Cardiac septum (tissue), 1 donor: ENCODE results near the gene C1QTNF8. TPM values are rescaled to one million over a fixed set of nuclear protein-coding genes. Genes with fewer than 3 reads are reported as not detected.

Source experiments
- DNase-seq: peaks from one replicate; pipeline ENCODE4 v3.0.0-alpha.2; 2020; ENCODE audit warnings: low spot score
- intact Hi-C: fragments of 100-400 bp; cut with DNase I; formaldehyde crosslinking; loops from one replicate; pipeline ENCODE4 v1.14.0; 2022
- total RNA-seq: library from RNA; stranded (reverse); fragmentation: NEBNext Ultra II Directional; extraction: Animal tissue kit (Norgen Biotek cat#: 25700); gene quantifications from one replicate; pipeline ENCODE4 v1.2.1, GENCODE V29; 2021
- donor health status: DM: no; HTN: no; CAD: no.

Gene C1QTNF8
- total RNA-seq, 1 donor from 2014 or later = not detected

- DNase-seq = no peak
- intact Hi-C loops = no loop called here
These were observed 33.3 kb upstream of the C1QTNF8 start for GRCh38 chr16:1129106-1129960.

- DNase-seq = no peak
These were observed 32.1 kb upstream of the C1QTNF8 start for GRCh38 chr16:1127971-1128715.

GRCh38 chr16:1127101-1127500 is 31.1 kb upstream of the C1QTNF8 start:
- no peak for DNase-seq
- intact Hi-C loops = no loop called here

More at GRCh38 chr16:1127971-1128715, 32.1 kb upstream of the C1QTNF8 start:
- intact Hi-C loops = no loop called here

GRCh38 chr16:1126586-1126985 is 30.5 kb upstream of the C1QTNF8 start:
- no peak for DNase-seq
- intact Hi-C loops = no loop called here

GRCh38 chr16:1126044-1126443 is 30.0 kb upstream of the C1QTNF8 start:
- intact Hi-C loops = no loop called here

GRCh38 chr16:1125471-1125870 is 29.4 kb upstream of the C1QTNF8 start:
- DNase-seq = no peak
- intact Hi-C loops = no loop called here

More at GRCh38 chr16:1126044-1126443, 30.0 kb upstream of the C1QTNF8 start:
- DNase-seq = no peak

GRCh38 chr16:1124795-1125194 is 28.8 kb upstream of the C1QTNF8 start:
- intact Hi-C loops = no loop called here
- DNase-seq = no peak

GRCh38 chr16:1124291-1124690 is 28.2 kb upstream of the C1QTNF8 start:
- no peak for DNase-seq
- intact Hi-C loops = no loop called here

GRCh38 chr16:1123525-1124230 is 27.6 kb upstream of the C1QTNF8 start:
- DNase-seq = no peak
- intact Hi-C loops = no loop called here

GRCh38 chr16:1122398-1122765 is 26.3 kb upstream of the C1QTNF8 start:
- DNase-seq = no peak
- intact Hi-C loops = no loop called here

GRCh38 chr16:1121601-1122397 is 25.8 kb upstream of the C1QTNF8 start:
- intact Hi-C loops = no loop called here
- DNase-seq = no peak

- DNase-seq = no peak
- intact Hi-C loops = no loop called here
These were observed 25.0 kb upstream of the C1QTNF8 start for GRCh38 chr16:1121009-1121408.

- intact Hi-C loops = no loop called here
- no peak for DNase-seq
These were observed 24.5 kb upstream of the C1QTNF8 start for GRCh38 chr16:1120577-1120941.

- no peak for DNase-seq
- intact Hi-C loops = no loop called here
These were observed 23.9 kb upstream of the C1QTNF8 start for GRCh38 chr16:1119766-1120576.

- intact Hi-C loops = no loop called here
These were observed 23.1 kb upstream of the C1QTNF8 start for GRCh38 chr16:1119129-1119528.

GRCh38 chr16:1117926-1118325 is 21.9 kb upstream of the C1QTNF8 start:
- no peak for DNase-seq
- intact Hi-C loops = no loop called here

More at GRCh38 chr16:1119129-1119528, 23.1 kb upstream of the C1QTNF8 start:
- no peak for DNase-seq

- intact Hi-C loops = no loop called here
- DNase-seq = no peak
These were observed 21.3 kb upstream of the C1QTNF8 start for GRCh38 chr16:1117176-1117900.

- intact Hi-C loops = no loop called here
- no peak for DNase-seq
These were observed 20.6 kb upstream of the C1QTNF8 start for GRCh38 chr16:1116693-1117077.
